ENCODE measurements around the gene CABYR. TPM values are rescaled to one million over a fixed set of nuclear protein-coding genes. Genes with fewer than 3 reads are reported as not detected.

The CABYR gene
- total and polyA plus RNA-seq, 2 of the 13 experiments (the other 11 are each of a cell fraction or from before 2014, with no cell fraction given), result 0.71 to 0.88 TPM

GRCh38 chr18:24126155-24126961, 12.5 kb upstream of the CABYR start (continued):
- TF ChIP-seq TFAP4 (IDR thresholded peaks at IDR 0.05; ENCODE audit: borderline replicate concordance, low read depth) (no peak), HES4 (CRISPR knock-in tag; IDR thresholded peaks at IDR 0.05; ENCODE audit: borderline replicate concordance) (no peak), ISL2 (CRISPR knock-in tag; IDR thresholded peaks at IDR 0.05) (no peak), ZBTB46 (CRISPR knock-in tag; IDR thresholded peaks at IDR 0.05; ENCODE audit: borderline replicate concordance) (no peak), GTF2F1 (IDR thresholded peaks at IDR 0.05; ENCODE audit: low read length) (no peak), RXRA (CRISPR knock-in tag; IDR thresholded peaks at IDR 0.05) (no peak), ZNF264 (CRISPR knock-in tag; IDR thresholded peaks at IDR 0.05) (no peak), RNF219 (CRISPR knock-in tag; IDR thresholded peaks at IDR 0.05) (no peak), CERS6 (CRISPR knock-in tag; IDR thresholded peaks at IDR 0.05) (no peak)

Data from HepG2 (cell line).